ENCODE measurements around the gene ABCB4.

DNA sequence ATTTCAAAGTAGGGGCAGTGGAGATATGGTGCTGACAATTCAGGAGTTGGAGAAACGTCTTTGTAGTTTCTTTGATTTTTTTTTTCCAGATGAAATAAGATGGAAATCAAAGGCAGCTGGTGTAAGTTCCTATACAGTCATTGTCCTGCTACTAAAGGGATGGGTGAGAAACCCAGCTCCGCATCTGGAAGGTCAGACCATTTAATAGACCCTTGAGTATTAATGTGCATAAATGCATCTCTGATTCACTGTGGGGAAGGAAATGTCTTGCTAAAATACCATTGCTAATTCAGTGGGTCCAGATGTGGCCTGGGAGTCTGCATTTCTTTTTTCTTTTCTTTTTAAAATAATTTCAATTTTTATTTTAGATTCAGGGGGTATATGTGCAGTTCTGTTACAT, 15.5 kb downstream of the ABCB4 start:
- TF ChIP-seq CTCF (IDR thresholded peaks at IDR 0.05; ENCODE audit: low read depth, low read length, poor library complexity, severe bottlenecking) (no peak), EZH2phosphoT487 (IDR thresholded peaks at IDR 0.05; ENCODE audit: borderline replicate concordance, low read length) (no peak)

All from DOHH2 (cell line).